Activated naive CD4-positive, alpha-beta T cell treated with anti-CD3 and anti-CD28 coated beads for 36 hours (primary cell): ENCODE data around the gene C1orf141. TPM values are rescaled to one million over a fixed set of nuclear protein-coding genes. Genes with fewer than 3 reads are reported as not detected.

Source experiments
- CTCF ChIA-PET: fragments of 350-600 bp; sonication (Branson Sonifier 250); formaldehyde crosslinking; loops from one replicate; lab custom pipeline; 2021; ENCODE audit warnings: antibody characterized with exemption; lab: Charles Lee
- DNase-seq: peaks from one replicate; pipeline ENCODE4 v3.0.0-alpha.2; 2020
- H3K27ac Mint-ChIP-seq: one replicate; pipeline ENCODE4 v1.8.0; 2021; ENCODE audit warnings: mild to moderate bottlenecking, mixed read lengths
- H3K27me3 Mint-ChIP-seq: one replicate; pipeline ENCODE4 v1.8.0; 2021; ENCODE audit warnings: low read depth, mixed read lengths
- H3K36me3 Mint-ChIP-seq: one replicate; pipeline ENCODE4 v1.8.0; 2021; ENCODE audit warnings: low read depth, mixed read lengths
- H3K4me1 Mint-ChIP-seq: one replicate; pipeline ENCODE4 v1.8.0; 2021; ENCODE audit warnings: low read depth, mixed read lengths
- H3K4me3 Mint-ChIP-seq: one replicate; pipeline ENCODE4 v1.8.0; 2021; ENCODE audit warnings: mild to moderate bottlenecking, moderate library complexity, mixed read lengths
- H3K9me3 Mint-ChIP-seq: one replicate; pipeline ENCODE4 v1.8.0; 2021; ENCODE audit warnings: mixed read lengths
- intact Hi-C: fragments of 100-400 bp; cut with micrococcal nuclease; formaldehyde crosslinking; loops from one replicate; pipeline ENCODE4 v1.15.1; 2023
- total RNA-seq, 2 experiments: library from RNA; stranded (reverse); gene quantifications; one replicate each; pipeline ENCODE4 v1.2.3, GENCODE V29; 2021

Gene C1orf141
- total RNA-seq, 2 experiments from 2014 or later = 0.25 TPM; not detected in 1

DNA sequence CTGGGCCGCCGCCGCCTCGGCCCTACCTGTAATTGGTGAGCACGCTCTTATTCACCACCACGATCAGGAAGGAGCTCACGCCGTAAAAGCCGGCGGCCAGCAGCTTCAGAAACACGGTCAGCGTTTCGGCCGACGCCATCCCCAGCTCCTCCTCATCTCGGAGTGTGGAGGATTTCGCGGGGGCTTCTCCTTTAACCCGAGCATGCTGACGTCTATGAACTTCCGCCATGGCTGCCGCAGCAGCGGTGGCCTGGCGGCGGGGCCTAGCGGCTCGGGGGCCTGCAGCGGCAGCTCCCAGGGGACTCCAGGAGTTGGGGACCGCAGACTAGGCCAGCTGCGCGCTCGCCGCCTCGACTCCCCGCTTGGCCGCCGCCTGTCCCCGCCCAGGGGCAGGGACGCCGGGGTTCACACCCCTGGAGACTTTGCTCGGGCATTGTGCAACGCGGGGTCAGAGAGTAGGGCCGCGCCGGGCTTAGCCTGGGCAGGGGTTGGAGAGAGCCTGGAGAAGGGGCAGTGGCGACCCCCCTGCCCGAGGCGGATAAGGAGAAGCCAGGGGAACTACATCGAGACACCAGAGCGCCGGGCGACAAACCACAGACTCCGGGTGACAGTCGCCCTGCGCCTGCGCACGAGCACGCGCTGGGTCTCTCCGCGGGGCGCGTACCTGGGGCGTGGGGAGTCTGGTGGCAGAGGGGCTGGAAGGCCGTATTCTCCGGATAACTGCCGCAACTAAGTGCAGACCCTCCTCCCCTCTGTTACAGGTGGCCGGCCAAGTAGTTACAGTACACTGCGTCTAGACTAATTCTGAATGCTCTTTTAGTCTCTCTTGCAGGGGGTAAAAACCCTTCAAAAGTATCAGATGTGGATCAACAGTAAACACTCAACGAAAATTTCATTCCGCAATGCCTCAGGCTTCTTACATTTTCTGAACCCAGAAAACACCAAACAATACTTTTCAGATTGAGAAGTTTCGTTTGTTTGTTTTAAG is 80.7 kb downstream of the C1orf141 start, which contains the start of gene SLC35D1:
TSS of gene SLC35D1 (minus strand) at position 364 of the 988 bp plus-strand sequence. CDS start at position 229, 135 bp downstream.
- CTCF ChIA-PET = interaction anchor here (0.6 to 0.9 kb wide), 5 partner anchors 51 to 433 kb away, joined by 3 to 8 read pairs (median 4); no protein-coding TSS in a partner anchor
- H3K4me3 Mint-ChIP-seq = peak within 1 kb of the TSS; percentile 82
- no peaks in the 10 kb centered on the region for H3K27me3 Mint-ChIP-seq
- peak; percentile 81 for DNase-seq
- H3K36me3 Mint-ChIP-seq = peaks cover 14% of the 10 kb centered on the region
- H3K27ac Mint-ChIP-seq = peak within 1 kb of the TSS; percentile 93
- no peaks in the 10 kb centered on the region for H3K9me3 Mint-ChIP-seq
- intact Hi-C loops = loop anchor here (1.0 to 5.0 kb wide), 12 partner anchors 25 to 631 kb away; partner anchors contain the start of genes DNAI4, GADD45A, MIER1 and SERBP1
- H3K4me1 Mint-ChIP-seq = peaks cover 19% of the 10 kb centered on the region

DNA sequence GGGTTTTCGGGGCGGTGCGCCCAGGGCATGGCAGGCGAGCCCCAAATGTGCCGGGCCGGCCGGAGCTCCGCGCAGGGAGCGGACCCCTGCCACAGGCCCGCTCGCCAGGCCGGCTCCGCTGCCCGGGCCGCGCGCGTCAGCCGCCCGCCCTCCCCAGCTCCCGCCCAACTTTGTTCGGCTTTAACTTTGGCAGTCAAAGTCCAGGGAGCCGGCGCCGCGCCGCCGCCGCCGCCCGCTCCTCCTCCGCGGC is 81.3 kb downstream of the C1orf141 start:
- intact Hi-C loops = loop anchor here (1.0 to 5.0 kb wide), 8 partner anchors 25 to 632 kb away; partner anchors contain the start of gene GADD45A
- H3K9me3 Mint-ChIP-seq = no peaks in the 10 kb centered on the region
- H3K27me3 Mint-ChIP-seq = no peaks in the 10 kb centered on the region
- DNase-seq = no peak
- H3K4me1 Mint-ChIP-seq = peaks cover 20% of the 10 kb centered on the region
- H3K36me3 Mint-ChIP-seq = peaks cover 14% of the 10 kb centered on the region
- H3K4me3 Mint-ChIP-seq = peak overlapping the region; percentile 82
- CTCF ChIA-PET = interaction anchor here (0.6 to 0.9 kb wide), 2 partner anchors 51 to 96 kb away, joined by 3 to 8 read pairs; no protein-coding TSS in a partner anchor
- peak overlapping the region; percentile 93 for H3K27ac Mint-ChIP-seq

DNA sequence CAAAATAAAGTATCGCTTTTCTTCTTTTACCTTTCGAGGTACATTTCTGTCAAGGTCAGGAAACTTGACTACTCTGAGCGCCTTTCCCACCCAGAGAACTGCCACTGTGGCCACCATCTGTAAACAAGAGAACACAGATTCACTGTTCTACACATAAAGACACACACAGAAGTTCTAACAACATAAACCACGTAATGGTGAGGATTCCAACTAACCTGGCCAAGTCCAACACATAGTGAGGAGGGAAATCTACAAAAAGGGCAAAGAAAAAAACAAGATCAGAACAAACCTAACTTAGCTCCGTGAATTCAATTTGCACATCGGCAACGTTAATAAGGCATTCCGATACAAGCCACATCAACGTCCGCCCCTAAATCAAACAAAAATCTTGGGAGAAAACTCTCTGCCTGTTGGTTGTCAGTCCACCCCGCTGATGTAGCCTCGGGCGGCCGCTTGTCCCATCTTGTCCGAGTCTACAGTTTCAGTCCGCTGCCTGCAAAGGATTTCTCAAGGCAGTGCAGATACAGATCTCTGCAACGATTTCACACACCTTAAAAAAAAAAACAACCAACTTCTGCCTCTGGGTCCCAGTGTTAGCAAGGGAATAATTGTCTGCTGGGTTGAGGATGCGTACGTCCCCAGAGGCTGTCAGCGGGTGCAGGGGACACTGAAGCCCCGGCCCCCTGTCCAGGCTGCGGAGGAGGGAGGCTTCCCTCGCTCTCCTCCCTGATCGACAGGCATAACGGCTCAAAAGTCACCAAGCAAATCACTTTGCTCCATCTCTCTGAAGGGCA is 81.8 kb downstream of the C1orf141 start:
- Mint-ChIP-seq H3K36me3 (peaks cover 14% of the 10 kb centered on the region), H3K27me3 (no peaks in the 10 kb centered on the region), H3K4me1 (peaks cover 21% of the 10 kb centered on the region), H3K27ac (peak overlapping the region; percentile 74), H3K4me3 (peak overlapping the region; percentile 82), H3K9me3 (no peaks in the 10 kb centered on the region)
- peak; percentile 26 for DNase-seq
- intact Hi-C loops = loop anchor here (1.0 to 5.0 kb wide), 8 partner anchors 24 to 632 kb away; partner anchors contain the start of gene GADD45A
- CTCF ChIA-PET = interaction anchor here (0.6 to 0.9 kb wide), 2 partner anchors 52 to 96 kb away, joined by 3 to 8 read pairs; no protein-coding TSS in a partner anchor

DNA sequence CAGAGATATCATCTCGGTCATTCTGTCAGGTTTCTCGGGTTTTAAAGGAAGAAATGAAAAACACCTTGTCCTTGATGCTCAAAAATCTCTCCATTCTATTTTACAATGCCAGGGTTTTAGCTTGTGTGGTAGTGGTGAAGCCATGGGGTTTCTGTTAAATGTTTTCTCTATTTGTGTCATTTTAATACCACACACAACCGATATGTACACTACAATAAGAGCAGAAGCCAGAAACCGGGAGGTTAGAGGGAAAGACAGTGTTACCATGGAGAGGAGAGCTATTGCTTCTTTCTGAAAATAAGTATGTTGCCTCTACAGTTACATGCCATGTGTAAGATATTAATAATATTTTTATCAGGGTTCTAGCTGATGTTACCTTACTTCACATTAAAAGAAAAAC is 83.6 kb downstream of the C1orf141 start:
- no peaks in the 10 kb centered on the region for H3K9me3 Mint-ChIP-seq
- no peaks in the 10 kb centered on the region for H3K27me3 Mint-ChIP-seq
- no peak overlapping the region for H3K27ac Mint-ChIP-seq
- no peak overlapping the region for H3K4me3 Mint-ChIP-seq
- no peak for DNase-seq
- CTCF ChIA-PET = interaction anchor here (1.2 to 3.0 kb wide), 3 partner anchors 55 to 163 kb away, joined by 3 to 14 read pairs (median 4); no protein-coding TSS in a partner anchor
- peaks cover 21% of the 10 kb centered on the region for H3K4me1 Mint-ChIP-seq
- intact Hi-C loops = loop anchor here (5.0 kb wide), 3 partner anchors 39 to 286 kb away; no protein-coding TSS in a partner anchor
- peaks cover 21% of the 10 kb centered on the region for H3K36me3 Mint-ChIP-seq

DNA sequence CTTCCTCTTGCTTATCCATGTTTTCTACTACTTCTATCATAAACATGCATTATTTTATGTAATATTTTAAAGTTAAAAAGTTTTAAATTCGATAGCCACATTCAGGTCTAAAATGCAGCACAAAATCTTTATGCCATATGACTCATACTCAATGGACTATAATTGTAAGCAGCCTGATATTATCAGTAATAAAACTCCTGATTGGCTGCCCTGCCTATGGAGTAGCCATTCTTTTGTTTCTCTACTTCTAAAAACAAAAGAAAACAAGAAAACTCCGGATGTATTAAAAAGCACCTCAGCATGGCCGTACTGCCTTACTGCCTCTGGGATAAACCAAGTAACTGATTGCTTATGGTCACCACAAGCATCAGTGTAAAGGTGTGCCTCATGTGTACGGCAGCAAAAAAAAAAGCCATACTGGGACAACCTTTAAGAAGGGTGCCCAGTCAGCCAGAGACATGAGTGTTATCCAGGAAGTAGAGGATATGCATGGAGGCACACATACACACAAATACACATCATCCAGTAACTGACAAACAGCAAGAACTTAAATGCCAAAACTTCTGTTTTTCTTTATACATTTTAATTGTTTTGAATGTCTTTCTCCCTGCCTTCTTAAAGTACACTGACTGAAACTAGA is 90.0 kb downstream of the C1orf141 start:
- intact Hi-C loops = no loop called here
- no peaks in the 10 kb centered on the region for H3K9me3 Mint-ChIP-seq
- H3K27ac Mint-ChIP-seq = no peak overlapping the region
- peaks cover 2% of the 10 kb centered on the region for H3K4me1 Mint-ChIP-seq
- no peak for DNase-seq
- CTCF ChIA-PET = interaction anchor here (1.0 kb wide), 1 partner anchor 49 kb away, joined by 3 read pairs; no protein-coding TSS in a partner anchor
- no peak overlapping the region for H3K4me3 Mint-ChIP-seq
- H3K27me3 Mint-ChIP-seq = no peaks in the 10 kb centered on the region
- H3K36me3 Mint-ChIP-seq = peaks cover 42% of the 10 kb centered on the region

DNA sequence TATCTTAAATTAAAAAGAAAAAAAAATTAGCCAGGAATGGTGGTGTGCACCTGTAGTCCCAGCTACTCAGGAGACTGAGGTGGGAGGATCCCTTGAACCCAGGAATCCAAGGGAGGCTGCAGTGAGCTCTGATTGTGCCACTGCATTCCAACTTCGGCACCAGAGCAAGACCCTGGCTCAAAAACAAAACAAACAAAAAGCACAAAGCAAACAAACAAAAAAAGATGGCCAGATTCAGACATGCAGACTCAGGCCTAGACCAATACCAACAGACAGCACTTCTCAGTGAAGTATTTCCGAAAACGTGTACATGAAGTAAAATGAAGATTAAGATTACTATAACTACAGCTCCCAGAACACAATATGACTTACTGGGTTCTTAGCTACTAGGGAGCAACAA is 91.4 kb downstream of the C1orf141 start:
- CTCF ChIA-PET = no interaction called here
- Mint-ChIP-seq H3K9me3 (no peaks in the 10 kb centered on the region), H3K27me3 (no peaks in the 10 kb centered on the region), H3K4me3 (no peak overlapping the region), H3K27ac (no peak overlapping the region), H3K4me1 (peaks cover under 1% of the 10 kb centered on the region), H3K36me3 (peaks cover 50% of the 10 kb centered on the region)
- intact Hi-C loops = no loop called here
- no peak for DNase-seq

Other genes with a start within 250 kb of the C1orf141 start
- 1 to 10 TPM in 1 of 2 experiments, under 1 TPM in 1; 0.83 to 1.5 TPM for gene DNAI4, start 210.1 kb downstream of the C1orf141 start, total RNA-seq
- 10 to 100 TPM; 56.5 to 58.3 TPM for gene MIER1, start 210.0 kb downstream of the C1orf141 start, total RNA-seq
- 10 to 100 TPM; 10.5 to 11.1 TPM for gene SLC35D1, start 80.8 kb downstream of the C1orf141 start, total RNA-seq
- gene IL23R, start 31.5 kb upstream of the C1orf141 start, total RNA-seq = 10 to 100 TPM; 12.2 to 14.9 TPM
- gene IL12RB2, start 172.9 kb upstream of the C1orf141 start, total RNA-seq = 10 to 100 TPM; 76.5 to 82.9 TPM